Immature natural killer cell (primary cell): Measurements from ENCODE around the gene HOXA7. TPM values are rescaled to one million over a fixed set of nuclear protein-coding genes. Genes with fewer than 3 reads are reported as not detected.
A peak's percentile ranks its signal among the peaks of the same experiment; 100 is the strongest.

ENCODE experiments used
- DNase-seq, 3 donors: peaks; one replicate each; pipeline ENCODE4 v3.0.0; 2022; ENCODE audit warnings: mixed read lengths in 1 of 3
- H3K27ac Mint-ChIP-seq, 6 donors: one replicate each; pipeline ENCODE4 v1.8.0; 2020; ENCODE audit warnings: mixed read lengths in 6 of 6, mild to moderate bottlenecking in 5 of 6, inconsistent platforms in 4 of 6, moderate library complexity in 3 of 6
- H3K27me3 Mint-ChIP-seq, 3 donors: one replicate each; pipeline ENCODE4 v1.8.0; 2020 to 2021; ENCODE audit warnings: low read depth in 3 of 3, mild to moderate bottlenecking in 3 of 3, mixed read lengths in 3 of 3, moderate library complexity in 3 of 3, inconsistent platforms in 1 of 3
- H3K36me3 Mint-ChIP-seq, 3 donors: one replicate each; pipeline ENCODE4 v1.8.0; 2020; ENCODE audit warnings: mixed read lengths in 3 of 3, inconsistent platforms in 2 of 3, mild to moderate bottlenecking in 2 of 3
- H3K4me1 Mint-ChIP-seq, 2 donors: one replicate each; pipeline ENCODE4 v1.8.0; 2020; ENCODE audit warnings: inconsistent platforms in 2 of 2, mild to moderate bottlenecking in 2 of 2, mixed read lengths in 2 of 2, moderate library complexity in 1 of 2
- H3K4me3 Mint-ChIP-seq, 5 donors: one replicate each; pipeline ENCODE4 v1.8.0; 2020; ENCODE audit warnings: mild to moderate bottlenecking in 5 of 5, mixed read lengths in 5 of 5, inconsistent platforms in 3 of 5, moderate library complexity in 3 of 5
- H3K9me3 Mint-ChIP-seq, 6 donors: one replicate each; pipeline ENCODE4 v1.8.0; 2020; ENCODE audit warnings: mild to moderate bottlenecking in 6 of 6, mixed read lengths in 6 of 6, inconsistent platforms in 4 of 6, moderate library complexity in 3 of 6
- polyA plus RNA-seq, 3 donors: library from polyadenylated mRNA; unstranded; fragments of 300-500 nt; fragmentation: Illumina TruSeq; gene quantifications; one replicate each; pipeline ENCODE4 v1.2.3, GENCODE V29; 2021

Gene HOXA7
- polyA plus RNA-seq, 3 donors from 2014 or later, result 1.0 to 4.2 TPM; not detected in 1

GRCh38 chr7:27175626-27176523 lies 19.4 kb upstream of the HOXA7 start:
- Mint-ChIP-seq H3K27me3 (peaks cover 25 to 36% (median 25%) of the 10 kb centered on the region in 3 donors), H3K4me1 (peaks cover 26 to 28% of the 10 kb centered on the region in 2 donors), H3K4me3 (no peak overlapping the region), H3K36me3 (peaks cover 0 to 11% (median 0%) of the 10 kb centered on the region in 3 donors), H3K27ac (no peak overlapping the region), H3K9me3 (peaks cover 0 to 1% (median 0%) of the 10 kb centered on the region in 6 donors)
- DNase-seq, result no peak

GRCh38 chr7:27174874-27175625 lies 18.6 kb upstream of the HOXA7 start:
- DNase-seq, result no peak
- Mint-ChIP-seq H3K9me3 (peaks cover 0 to 1% (median 0%) of the 10 kb centered on the region in 6 donors), H3K4me3 (peak overlapping the region; percentile 63 to 78 (median 74)), H3K27ac (no peak overlapping the region), H3K27me3 (peaks cover 30 to 41% (median 30%) of the 10 kb centered on the region in 3 donors), H3K4me1 (peaks cover 26 to 36% of the 10 kb centered on the region in 2 donors), H3K36me3 (peaks cover 0 to 11% (median 3%) of the 10 kb centered on the region in 3 donors)

GRCh38 chr7:27173956-27174873 lies 17.7 kb upstream of the HOXA7 start, which contains the start of gene HOXA10:
Gene HOXA10, minus strand, starts transcription at chr7:27174320. Its CDS starts 14 bp downstream, at chr7:27174306.
- Mint-ChIP-seq H3K27me3 (peaks cover 25 to 41% (median 27%) of the 10 kb centered on the region in 3 donors), H3K4me1 (peaks cover 24 to 28% of the 10 kb centered on the region in 2 donors), H3K9me3 (no peaks in the 10 kb centered on the region), H3K4me3 (peak within 1 kb of the TSS; percentile 77 to 82 (median 80)), H3K27ac (peak within 1 kb of the TSS in 1 of 6 donors; percentile 50), H3K36me3 (peaks cover 0 to 4% (median 3%) of the 10 kb centered on the region in 3 donors)
- DNase-seq, result no peak

- Mint-ChIP-seq H3K36me3 (peaks cover 3 to 4% (median 4%) of the 10 kb centered on the region in 3 donors), H3K9me3 (no peaks in the 10 kb centered on the region), H3K4me3 (peak overlapping the region in 4 of 5 donors; percentile 51 to 78 (median 65)), H3K4me1 (peaks cover 25 to 32% of the 10 kb centered on the region in 2 donors), H3K27ac (no peak overlapping the region), H3K27me3 (peaks cover 30 to 47% (median 32%) of the 10 kb centered on the region in 3 donors)
- DNase-seq, result peak; percentile 59 to 72 (median 70)
Measured at GRCh38 chr7:27173511-27173955, 17.1 kb upstream of the HOXA7 start.

DNA sequence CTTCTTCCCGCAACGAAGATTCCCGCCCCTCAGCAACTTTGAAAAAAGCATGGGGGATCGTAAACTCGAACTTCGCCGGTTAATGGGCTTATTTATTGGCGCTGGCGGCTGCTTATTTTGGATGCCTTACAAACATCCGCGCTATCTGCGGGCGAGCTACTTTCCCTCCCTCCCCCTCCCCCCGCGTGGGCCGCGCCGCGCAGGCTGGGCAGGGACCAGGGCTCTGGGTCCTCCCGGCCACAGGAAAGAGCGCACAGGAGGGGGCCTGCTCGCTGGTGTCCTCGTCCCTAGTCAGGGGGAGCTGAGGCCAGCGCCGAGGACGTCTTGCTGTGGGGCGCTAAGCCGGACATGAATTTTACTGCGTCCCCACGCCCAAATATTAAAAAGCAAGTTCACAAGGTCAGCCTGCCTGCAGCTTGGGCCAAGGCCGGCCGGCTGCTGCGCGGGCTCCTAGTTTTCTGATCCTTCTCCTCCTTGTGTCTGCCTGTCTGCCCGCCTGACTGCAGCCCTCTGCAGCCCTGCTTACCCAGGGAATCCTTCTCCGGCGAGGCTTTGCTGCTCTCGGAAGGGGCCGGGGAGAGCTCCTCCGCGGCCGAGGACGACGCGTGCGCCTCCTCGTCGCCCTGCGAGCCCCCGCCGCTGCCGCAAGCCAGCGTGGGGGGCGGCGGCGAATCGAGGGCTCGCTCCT lies 16.5 kb upstream of the HOXA7 start:
- Mint-ChIP-seq H3K36me3 (peaks cover 3 to 5% (median 4%) of the 10 kb centered on the region in 3 donors), H3K27ac (peak overlapping the region in 2 of 6 donors; percentile 11 to 50), H3K9me3 (no peaks in the 10 kb centered on the region), H3K4me3 (peak overlapping the region; percentile 77 to 80 (median 79)), H3K4me1 (peaks cover 29 to 38% of the 10 kb centered on the region in 2 donors), H3K27me3 (peaks cover 35 to 52% (median 36%) of the 10 kb centered on the region in 3 donors)
- DNase-seq, result no peak

DNA sequence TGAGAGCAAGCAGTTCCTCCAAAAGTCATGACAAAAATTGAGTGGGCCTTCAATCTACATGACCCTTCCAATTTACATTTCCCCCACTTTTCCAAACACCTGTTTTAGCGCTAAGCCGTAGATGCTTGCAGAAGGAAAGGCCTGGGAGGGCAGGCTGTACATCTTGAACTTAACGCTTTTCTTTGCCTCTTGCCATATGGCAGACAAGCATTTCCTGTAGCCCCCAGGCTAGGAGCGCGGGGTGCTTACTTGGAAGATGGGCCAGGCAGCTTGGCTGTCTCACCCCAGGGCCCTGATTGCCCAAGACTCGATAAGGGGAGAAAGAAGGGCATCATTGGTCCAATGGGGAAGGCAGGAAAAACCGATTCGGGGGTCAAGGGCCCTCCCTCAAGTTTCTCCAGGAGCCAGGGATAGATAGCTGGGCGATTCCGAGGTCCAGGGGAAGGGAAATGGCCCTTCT lies 15.9 kb upstream of the HOXA7 start:
- peaks cover 3 to 5% (median 4%) of the 10 kb centered on the region in 3 donors for H3K36me3 Mint-ChIP-seq
- H3K4me1 Mint-ChIP-seq, result peaks cover 29 to 44% of the 10 kb centered on the region in 2 donors
- no peaks in the 10 kb centered on the region for H3K9me3 Mint-ChIP-seq
- no peak for DNase-seq
- peak overlapping the region in 5 of 6 donors; percentile 11 to 85 (median 41) for H3K27ac Mint-ChIP-seq
- peaks cover 40 to 55% (median 42%) of the 10 kb centered on the region in 3 donors for H3K27me3 Mint-ChIP-seq
- H3K4me3 Mint-ChIP-seq, result peak overlapping the region; percentile 77 to 80 (median 78)

GRCh38 chr7:27171637-27172314 lies 15.3 kb upstream of the HOXA7 start:
- Mint-ChIP-seq H3K4me1 (peaks cover 32 to 45% of the 10 kb centered on the region in 2 donors), H3K9me3 (no peaks in the 10 kb centered on the region), H3K27me3 (peaks cover 43 to 59% (median 44%) of the 10 kb centered on the region in 3 donors), H3K27ac (peak overlapping the region; percentile 11 to 85 (median 44)), H3K36me3 (peaks cover 3 to 5% (median 4%) of the 10 kb centered on the region in 3 donors), H3K4me3 (peak overlapping the region; percentile 77 to 80 (median 78))
- DNase-seq, result no peak

- peaks cover 32 to 45% of the 10 kb centered on the region in 2 donors for H3K4me1 Mint-ChIP-seq
- H3K36me3 Mint-ChIP-seq, result peaks cover 3 to 5% (median 4%) of the 10 kb centered on the region in 3 donors
- peak in 1 of 3 donors; percentile 50 for DNase-seq
- H3K4me3 Mint-ChIP-seq, result peak overlapping the region; percentile 13 to 80 (median 70)
- H3K27me3 Mint-ChIP-seq, result peaks cover 43 to 62% (median 47%) of the 10 kb centered on the region in 3 donors
- H3K9me3 Mint-ChIP-seq, result no peaks in the 10 kb centered on the region
- peak overlapping the region in 5 of 6 donors; percentile 11 to 67 (median 28) for H3K27ac Mint-ChIP-seq
Measured at GRCh38 chr7:27171325-27171636, 14.8 kb upstream of the HOXA7 start.

GRCh38 chr7:27170426-27171324 lies 14.2 kb upstream of the HOXA7 start:
- no peaks in the 10 kb centered on the region for H3K9me3 Mint-ChIP-seq
- peaks cover 3 to 5% (median 4%) of the 10 kb centered on the region in 3 donors for H3K36me3 Mint-ChIP-seq
- peaks cover 36 to 50% of the 10 kb centered on the region in 2 donors for H3K4me1 Mint-ChIP-seq
- H3K27me3 Mint-ChIP-seq, result peaks cover 47 to 67% (median 51%) of the 10 kb centered on the region in 3 donors
- no peak for DNase-seq
- H3K4me3 Mint-ChIP-seq, result peak overlapping the region in 4 of 5 donors; percentile 43 to 80 (median 60)
- H3K27ac Mint-ChIP-seq, result peak overlapping the region in 4 of 6 donors; percentile 24 to 67 (median 42)

GRCh38 chr7:27169658-27170425 lies 13.4 kb upstream of the HOXA7 start:
- Mint-ChIP-seq H3K27ac (peak overlapping the region in 3 of 6 donors; percentile 57 to 76 (median 72)), H3K4me3 (peak overlapping the region; percentile 9 to 74 (median 70)), H3K27me3 (peaks cover 53 to 74% (median 56%) of the 10 kb centered on the region in 3 donors), H3K4me1 (peaks cover 40 to 55% of the 10 kb centered on the region in 2 donors), H3K9me3 (no peaks in the 10 kb centered on the region), H3K36me3 (peaks cover 3 to 5% (median 4%) of the 10 kb centered on the region in 3 donors)
- no peak for DNase-seq
